ENCODE measurements around the gene HYOU1.
A peak's percentile ranks its signal among the peaks of the same experiment; 100 is the strongest.

HYOU1 gene

DNA sequence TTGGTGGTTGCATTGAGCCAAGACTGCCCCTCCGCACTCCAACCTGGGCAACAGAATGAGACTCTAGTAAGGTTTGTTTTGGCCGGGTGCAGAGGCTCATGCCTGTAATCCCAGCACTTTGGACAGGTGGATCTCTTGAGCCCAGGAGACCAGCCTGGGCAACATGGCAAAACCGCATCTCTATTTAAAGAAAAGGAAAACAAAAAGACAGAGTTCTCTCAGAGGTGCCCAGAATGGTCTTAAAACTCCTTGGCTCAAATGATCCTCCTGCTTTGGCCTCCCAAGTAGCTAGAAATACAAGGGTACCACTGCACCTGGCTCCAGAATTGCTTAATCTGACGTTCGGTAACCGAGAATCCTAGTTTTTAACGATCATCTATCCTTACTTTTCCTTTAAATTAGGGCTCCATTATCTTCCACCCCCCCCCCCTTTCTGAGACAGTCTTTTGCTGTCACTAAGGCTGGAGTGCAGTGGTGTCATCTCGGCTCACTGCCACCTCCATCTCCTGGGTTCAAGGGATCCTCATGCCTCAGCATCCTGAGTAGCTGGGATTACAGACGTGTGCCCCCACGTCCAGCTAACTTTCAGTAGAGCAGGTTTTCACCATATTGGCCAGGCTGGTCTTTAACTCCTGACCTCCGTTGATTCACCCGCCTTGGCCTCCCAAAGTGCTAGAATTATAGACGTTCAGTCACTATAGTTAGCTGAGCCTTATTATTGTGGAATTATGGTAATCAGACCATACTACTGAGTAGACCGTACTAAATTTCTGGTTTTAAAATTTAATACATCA lies 40.6 kb downstream of the HYOU1 start:
- DNase-seq = no peak

DNA sequence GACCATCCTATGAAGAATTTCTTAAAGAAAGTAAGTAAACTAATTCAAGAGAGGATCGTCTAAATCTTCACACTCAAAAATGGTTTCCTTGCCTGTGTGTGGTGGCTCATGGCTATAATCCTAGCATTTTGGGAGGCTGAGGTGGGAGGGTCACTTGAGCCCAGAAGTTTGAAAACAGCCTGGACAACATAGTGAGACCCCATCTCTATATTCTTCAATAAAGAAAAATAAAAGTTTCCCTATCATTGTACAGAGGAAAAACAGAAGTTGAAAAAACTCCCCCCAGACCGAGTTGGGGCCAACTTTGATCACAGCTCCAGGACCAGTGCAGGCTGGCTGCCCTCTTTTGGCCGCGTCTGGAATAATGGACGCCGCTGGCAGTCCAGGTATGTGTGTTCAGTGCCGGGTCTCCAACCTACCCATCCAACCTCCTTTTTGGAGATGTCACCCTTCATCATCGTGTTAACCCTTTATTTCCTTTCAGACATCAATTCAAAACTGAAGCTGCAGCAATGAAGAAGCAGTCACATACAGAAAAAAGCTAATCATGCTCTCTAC lies 41.9 kb downstream of the HYOU1 start:
- no peak for DNase-seq

DNA sequence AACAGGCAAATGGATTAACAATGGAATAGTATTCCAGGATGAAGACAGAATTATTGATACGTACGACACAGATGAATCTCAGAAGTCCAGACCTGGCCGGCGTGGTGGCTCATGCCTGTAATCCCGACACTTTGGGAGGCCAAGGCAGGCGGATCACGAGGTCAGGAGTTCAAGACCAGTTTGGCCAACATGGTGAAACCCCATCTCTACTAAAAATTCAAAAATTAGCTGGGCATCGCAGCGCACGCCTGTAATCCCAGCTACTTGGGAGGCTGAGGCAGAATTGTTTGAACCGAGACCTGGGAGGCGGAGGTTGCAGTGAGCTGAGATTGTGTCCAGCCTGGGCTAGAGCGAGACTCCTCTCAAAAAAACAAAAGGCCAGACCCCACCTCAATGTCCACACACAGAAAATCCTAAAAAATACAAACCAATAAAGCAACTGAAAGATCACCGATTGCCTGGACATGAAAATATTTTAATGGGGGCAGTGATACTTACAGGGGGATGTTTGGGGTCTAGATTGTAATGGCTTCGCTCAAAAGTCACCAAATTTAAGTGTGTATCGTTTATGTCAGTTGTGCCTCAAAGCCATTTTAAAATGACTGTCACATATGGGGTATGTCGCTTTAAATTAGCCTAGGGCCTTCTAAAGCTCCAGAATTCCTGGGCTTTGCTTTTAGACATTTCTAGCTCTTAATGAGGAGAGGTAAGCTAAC lies 42.6 kb downstream of the HYOU1 start:
- no peak for DNase-seq

DNA sequence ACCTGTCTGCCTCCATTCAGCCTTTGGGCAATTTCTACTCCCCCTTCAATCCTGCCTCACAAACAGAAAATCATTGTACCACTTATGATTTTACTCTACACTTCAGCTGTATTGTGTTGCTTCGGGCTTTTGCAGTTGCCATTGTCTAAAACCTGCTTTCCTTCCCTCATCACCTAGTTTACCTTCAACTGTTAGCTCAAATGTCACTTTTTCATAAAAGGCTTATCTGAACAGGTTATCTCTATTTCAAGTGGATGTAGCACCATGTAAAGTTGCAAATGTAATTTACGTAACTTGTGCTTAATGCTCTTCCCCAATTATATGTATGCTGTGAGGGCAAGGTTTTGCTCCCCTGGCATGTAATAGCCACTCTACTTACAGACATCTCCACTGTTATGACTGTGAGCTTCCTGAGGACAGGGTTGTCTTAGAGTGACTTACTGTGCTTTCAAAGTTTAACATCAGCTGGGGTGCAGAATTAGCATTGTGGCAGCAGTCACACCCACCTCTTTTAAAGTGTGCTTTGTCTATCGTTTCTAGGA lies 44.3 kb downstream of the HYOU1 start:
- no peak for DNase-seq

DNA sequence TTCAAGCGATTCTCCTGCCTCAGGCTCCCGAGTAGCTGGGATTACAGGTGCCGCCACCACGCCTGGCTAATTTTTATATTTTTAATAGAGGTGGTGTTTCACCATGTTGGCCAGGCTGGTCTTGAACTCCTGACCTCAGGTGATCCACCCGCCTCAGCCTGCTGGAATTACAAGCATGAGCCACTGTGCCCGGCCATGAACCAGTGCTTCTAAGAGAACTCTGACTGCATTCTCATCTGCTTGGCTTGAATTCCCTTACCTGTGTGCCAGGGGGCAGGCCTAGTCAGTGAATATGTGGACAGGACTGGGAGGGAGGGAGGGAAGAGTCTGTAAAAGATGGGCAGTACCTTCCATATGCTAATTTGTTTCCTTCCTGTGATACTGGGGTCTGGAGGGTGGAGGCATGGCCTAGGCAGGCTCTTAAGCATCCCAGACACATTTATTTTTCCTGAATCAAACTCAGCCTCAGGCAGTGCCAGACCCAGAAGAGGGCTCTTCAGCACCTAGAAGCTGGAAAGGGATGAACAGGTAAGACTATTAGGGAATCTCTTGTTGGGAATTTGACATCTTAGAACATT lies 45.4 kb downstream of the HYOU1 start:
- no peak for DNase-seq

DNA sequence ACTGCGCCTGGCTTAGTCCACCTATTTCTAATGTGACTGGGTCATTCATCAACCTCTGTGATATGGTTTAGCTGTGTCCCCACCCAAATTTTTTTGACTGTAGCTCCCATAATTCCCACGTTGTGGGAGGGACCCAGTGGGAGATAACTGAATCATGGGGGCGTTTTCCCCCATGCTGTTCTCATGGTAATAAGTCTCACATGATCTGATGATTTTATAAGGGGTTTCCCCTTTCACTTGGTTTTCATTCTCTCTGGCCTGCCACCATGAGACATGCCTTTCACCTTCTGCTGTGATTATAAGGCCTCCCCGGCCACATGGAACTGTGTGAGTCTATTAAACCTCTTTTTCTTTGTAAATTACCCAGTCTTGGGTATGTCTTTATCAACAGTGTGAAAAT lies 50.3 kb downstream of the HYOU1 start:
- no peak for DNase-seq

GRCh38 chr11:119000906-119001305 lies 56.1 kb downstream of the HYOU1 start:
- no peak for DNase-seq

DNA sequence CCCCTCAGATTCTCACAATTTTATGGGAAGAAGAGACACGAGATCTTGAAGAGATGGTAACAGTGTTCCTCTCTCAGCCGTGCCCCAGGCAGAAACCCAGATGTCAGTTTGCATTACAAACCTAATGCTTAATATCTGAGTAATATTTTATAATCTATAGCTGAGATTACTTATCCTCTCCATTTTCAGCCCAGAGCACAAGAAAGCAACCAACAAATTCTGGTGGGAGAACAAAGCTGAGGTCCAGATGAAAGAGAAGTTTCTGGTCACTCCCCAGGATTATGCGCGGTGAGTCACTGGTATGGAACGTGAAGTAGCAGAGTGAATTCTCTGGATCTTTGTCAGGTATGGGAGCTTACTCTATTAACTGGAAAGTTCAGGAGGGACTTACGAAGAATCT lies 58.2 kb downstream of the HYOU1 start:
- DNase-seq = no peak

DNA sequence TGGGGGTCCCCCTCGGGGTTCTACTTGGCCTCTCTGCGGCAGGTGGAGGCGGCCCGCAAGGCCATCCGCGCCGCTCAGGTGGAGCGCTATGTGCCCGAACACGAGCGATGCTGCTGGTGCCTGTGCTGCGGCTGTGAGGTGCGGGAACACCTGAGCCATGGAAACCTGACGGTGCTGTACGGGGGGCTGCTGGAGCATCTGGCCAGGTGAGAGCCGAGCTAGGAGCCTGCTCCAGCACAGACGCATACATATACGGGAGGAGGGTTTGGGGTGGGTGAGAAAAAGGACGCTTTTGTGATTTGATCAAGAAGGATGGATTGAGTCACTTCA lies 58.7 kb downstream of the HYOU1 start:
- DNase-seq = no peak

DNA sequence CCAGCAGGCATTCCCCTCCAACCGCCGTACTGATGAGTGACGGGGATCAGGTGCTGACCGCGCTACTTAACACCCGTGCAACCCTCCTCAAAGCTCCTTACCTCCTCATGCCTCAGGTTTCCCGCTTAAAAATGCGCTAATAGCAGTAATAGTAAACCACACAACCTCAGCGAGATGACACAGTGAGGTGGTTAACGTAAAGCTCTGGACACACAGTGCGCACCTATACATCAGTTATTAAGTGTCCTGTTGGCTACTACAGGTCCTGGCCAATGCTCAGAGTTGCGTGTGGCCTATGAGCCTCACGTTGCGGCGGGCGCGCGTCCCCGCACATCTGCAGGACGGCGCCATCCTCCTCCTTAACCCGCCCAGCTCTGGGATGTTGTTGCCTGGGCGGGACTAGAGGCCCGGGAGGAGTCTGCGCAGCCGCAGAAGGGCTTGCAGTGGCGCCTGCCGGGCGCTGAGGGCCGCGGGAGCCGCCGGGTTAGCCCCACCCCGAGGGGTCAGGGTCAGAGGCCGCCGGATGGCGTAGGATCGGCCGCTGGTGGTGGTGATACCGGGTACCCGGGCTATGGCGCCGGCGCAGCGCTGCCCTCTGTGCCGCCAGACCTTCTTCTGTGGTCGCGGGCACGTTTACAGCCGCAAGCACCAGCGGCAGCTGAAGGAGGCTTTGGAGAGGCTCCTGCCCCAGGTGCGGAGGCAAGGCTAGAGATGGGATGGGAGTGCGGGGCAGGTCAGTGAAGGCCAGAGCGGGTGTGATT lies 59.2 kb downstream of the HYOU1 start, which contains the start of gene CENATAC:
Gene CENATAC, plus strand, starts transcription at position 512 of the 761 bp plus-strand sequence. Its CDS starts 60 bp downstream, at position 572.
- DNase-seq = peak; percentile 91

DNA sequence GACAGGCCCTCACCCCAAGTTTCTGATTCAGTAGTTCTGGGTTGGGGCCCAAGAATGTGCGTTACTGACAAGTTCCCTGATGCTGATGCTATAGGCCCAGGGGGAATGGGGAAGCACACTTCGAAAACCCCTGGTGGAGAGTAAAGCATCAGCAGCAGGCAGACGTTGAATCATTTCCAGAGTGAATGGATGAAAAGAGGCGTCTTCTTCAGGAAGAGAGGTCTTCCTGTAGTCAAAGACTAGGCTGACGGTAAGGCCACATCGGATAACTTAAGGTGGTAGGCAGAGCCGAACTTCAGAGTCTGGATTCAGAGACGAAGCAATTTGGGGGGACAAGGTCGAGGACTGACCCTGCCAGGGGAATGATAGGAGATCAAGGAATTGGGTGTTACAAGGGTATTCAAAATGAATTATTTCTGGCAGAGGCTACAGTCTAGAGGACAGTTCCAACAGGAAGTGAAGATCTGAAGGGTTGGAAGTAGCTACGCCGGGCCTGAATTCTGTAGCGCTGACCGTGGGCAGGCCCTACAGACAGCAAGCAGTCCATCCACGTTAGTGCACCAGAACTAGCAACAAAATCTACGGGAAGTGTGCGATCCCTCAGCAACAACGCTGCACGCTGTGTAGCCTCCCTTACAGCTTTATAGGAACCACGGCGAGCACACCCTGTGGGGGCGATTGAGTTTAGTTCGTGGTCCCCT lies 59.9 kb downstream of the HYOU1 start:
- DNase-seq = peak; percentile 53
